Immature natural killer cell (primary cell): ENCODE data around the gene EMILIN2. TPM values are rescaled to one million over a fixed set of nuclear protein-coding genes. Genes with fewer than 3 reads are reported as not detected.

Experiments used
- DNase-seq, 3 donors: peaks; one replicate each; pipeline ENCODE4 v3.0.0; 2022; ENCODE audit warnings: mixed read lengths in 1 of 3
- H3K27ac Mint-ChIP-seq, 6 donors: one replicate each; pipeline ENCODE4 v1.8.0; 2020; ENCODE audit warnings: mixed read lengths in 6 of 6, mild to moderate bottlenecking in 5 of 6, inconsistent platforms in 4 of 6, moderate library complexity in 3 of 6
- H3K27me3 Mint-ChIP-seq, 3 donors: one replicate each; pipeline ENCODE4 v1.8.0; 2020 to 2021; ENCODE audit warnings: low read depth in 3 of 3, mild to moderate bottlenecking in 3 of 3, mixed read lengths in 3 of 3, moderate library complexity in 3 of 3, inconsistent platforms in 1 of 3
- H3K36me3 Mint-ChIP-seq, 3 donors: one replicate each; pipeline ENCODE4 v1.8.0; 2020; ENCODE audit warnings: mixed read lengths in 3 of 3, inconsistent platforms in 2 of 3, mild to moderate bottlenecking in 2 of 3
- H3K4me1 Mint-ChIP-seq, 2 donors: one replicate each; pipeline ENCODE4 v1.8.0; 2020; ENCODE audit warnings: inconsistent platforms in 2 of 2, mild to moderate bottlenecking in 2 of 2, mixed read lengths in 2 of 2, moderate library complexity in 1 of 2
- H3K4me3 Mint-ChIP-seq, 5 donors: one replicate each; pipeline ENCODE4 v1.8.0; 2020; ENCODE audit warnings: mild to moderate bottlenecking in 5 of 5, mixed read lengths in 5 of 5, inconsistent platforms in 3 of 5, moderate library complexity in 3 of 5
- H3K9me3 Mint-ChIP-seq, 6 donors: one replicate each; pipeline ENCODE4 v1.8.0; 2020; ENCODE audit warnings: mild to moderate bottlenecking in 6 of 6, mixed read lengths in 6 of 6, inconsistent platforms in 4 of 6, moderate library complexity in 3 of 6
- polyA plus RNA-seq, 3 donors: library from polyadenylated mRNA; unstranded; fragments of 300-500 nt; fragmentation: Illumina TruSeq; gene quantifications; one replicate each; pipeline ENCODE4 v1.2.3, GENCODE V29; 2021

Gene EMILIN2
- polyA plus RNA-seq, 3 donors from 2014 or later, result 3.4 to 9.3 (median 4.4) TPM

DNA sequence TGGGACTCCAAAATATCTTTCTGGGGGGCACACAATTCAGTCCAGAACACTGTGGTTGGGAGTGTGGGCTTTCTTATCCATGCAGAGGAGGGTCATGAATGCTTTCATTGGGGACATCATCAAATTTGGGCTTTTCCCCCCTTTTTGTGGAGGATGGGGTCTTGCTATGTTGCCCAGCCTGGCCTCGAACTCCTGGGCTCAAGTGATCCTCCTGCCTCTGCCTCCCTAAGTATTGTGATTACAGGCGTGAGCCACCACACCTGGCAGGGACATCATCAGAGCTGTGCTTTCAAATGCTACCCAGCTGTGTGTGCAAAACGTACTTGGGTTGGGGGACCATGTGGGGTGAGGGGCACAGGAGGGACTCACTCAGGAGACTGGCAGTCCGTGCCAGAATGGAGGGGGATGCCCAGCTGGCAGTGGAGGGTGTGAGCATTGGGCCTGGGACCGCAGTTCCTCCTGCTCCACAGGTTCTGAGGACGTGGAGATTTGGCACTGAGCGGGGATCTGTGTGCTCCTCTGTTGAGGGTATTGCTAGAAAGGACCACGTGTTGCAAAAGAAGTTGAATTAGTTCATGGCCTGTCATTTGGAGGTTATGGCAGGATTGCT, 24.4 kb downstream of the EMILIN2 start:
- no peaks in the 10 kb centered on the region for H3K4me1 Mint-ChIP-seq
- H3K36me3 Mint-ChIP-seq, result peaks cover 0 to 5% (median 0%) of the 10 kb centered on the region in 3 donors
- DNase-seq, result no peak
- peaks cover 0 to under 1% (median 0%) of the 10 kb centered on the region in 6 donors for H3K9me3 Mint-ChIP-seq
- peaks cover 0 to 3% (median 3%) of the 10 kb centered on the region in 3 donors for H3K27me3 Mint-ChIP-seq
- peak overlapping the region in 1 of 6 donors; percentile 53 for H3K27ac Mint-ChIP-seq
- no peak overlapping the region for H3K4me3 Mint-ChIP-seq

GRCh38 chr18:2872095-2872494, 25.3 kb downstream of the EMILIN2 start:
- Mint-ChIP-seq H3K27ac (no peak overlapping the region), H3K4me1 (no peaks in the 10 kb centered on the region), H3K4me3 (no peak overlapping the region), H3K27me3 (peaks cover 0 to 3% (median 3%) of the 10 kb centered on the region in 3 donors), H3K36me3 (no peaks in the 10 kb centered on the region), H3K9me3 (no peaks in the 10 kb centered on the region)
- no peak for DNase-seq

DNA sequence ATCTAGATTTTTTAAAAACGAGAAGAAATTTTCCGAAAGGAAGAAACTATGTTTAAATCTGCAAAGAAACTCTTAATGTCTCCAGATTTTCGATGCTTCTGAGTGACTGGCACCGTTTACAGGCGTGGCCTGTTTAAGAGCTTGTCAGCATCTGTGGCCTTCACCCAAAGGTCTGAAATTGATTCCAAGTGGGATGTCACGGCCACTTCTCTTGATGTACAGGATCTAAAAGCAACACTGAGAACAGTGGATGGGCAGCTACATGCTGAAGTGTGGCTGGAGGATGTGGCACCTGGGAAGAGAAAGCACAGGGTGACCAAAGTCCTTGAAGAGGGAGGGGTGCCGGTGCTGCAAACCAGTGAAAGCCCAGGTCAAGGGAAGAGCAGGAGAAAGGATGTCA, 28.0 kb downstream of the EMILIN2 start:
- Mint-ChIP-seq H3K27ac (no peak overlapping the region), H3K9me3 (no peaks in the 10 kb centered on the region), H3K36me3 (no peaks in the 10 kb centered on the region), H3K27me3 (peaks cover 0 to 4% (median 3%) of the 10 kb centered on the region in 3 donors), H3K4me3 (no peak overlapping the region), H3K4me1 (peaks cover 0 to 2% of the 10 kb centered on the region in 2 donors)
- DNase-seq, result no peak

GRCh38 chr18:2878656-2879330, 32.0 kb downstream of the EMILIN2 start:
- H3K9me3 Mint-ChIP-seq, result no peaks in the 10 kb centered on the region
- no peak for DNase-seq
- H3K4me1 Mint-ChIP-seq, result peaks cover 28 to 34% of the 10 kb centered on the region in 2 donors
- no peak overlapping the region for H3K4me3 Mint-ChIP-seq
- peak overlapping the region in 2 of 6 donors; percentile 12 to 76 for H3K27ac Mint-ChIP-seq
- peaks cover 0 to 4% (median 2%) of the 10 kb centered on the region in 3 donors for H3K27me3 Mint-ChIP-seq
- peaks cover 0 to 4% (median 0%) of the 10 kb centered on the region in 3 donors for H3K36me3 Mint-ChIP-seq

GRCh38 chr18:2879889-2880288, 33.1 kb downstream of the EMILIN2 start:
- peaks cover 0 to 4% (median 2%) of the 10 kb centered on the region in 3 donors for H3K27me3 Mint-ChIP-seq
- peaks cover 0 to 4% (median 0%) of the 10 kb centered on the region in 3 donors for H3K36me3 Mint-ChIP-seq
- peaks cover 39 to 41% of the 10 kb centered on the region in 2 donors for H3K4me1 Mint-ChIP-seq
- H3K4me3 Mint-ChIP-seq, result no peak overlapping the region
- DNase-seq, result no peak
- H3K9me3 Mint-ChIP-seq, result no peaks in the 10 kb centered on the region
- H3K27ac Mint-ChIP-seq, result peak overlapping the region in 2 of 6 donors; percentile 7 to 23

DNA sequence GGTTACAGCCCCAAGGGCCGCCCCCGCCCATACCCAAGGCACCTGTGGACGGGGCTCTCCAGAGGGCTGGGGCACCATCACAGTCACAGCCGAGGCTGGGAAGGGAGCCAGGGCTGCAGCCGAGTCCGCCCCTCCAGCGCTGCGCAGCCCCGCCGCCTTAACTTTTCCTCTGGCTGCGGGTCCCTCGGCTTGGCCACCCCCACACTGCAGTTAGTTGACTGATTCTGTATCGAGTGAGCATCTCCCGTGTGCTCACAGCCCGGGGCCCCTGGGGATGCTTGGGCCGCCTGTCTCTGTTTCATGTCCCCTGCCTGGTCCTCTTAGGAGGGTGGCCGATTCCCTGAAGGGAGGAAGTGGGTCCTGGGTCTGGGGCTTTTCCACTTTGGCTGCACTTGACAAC, 33.7 kb downstream of the EMILIN2 start:
- H3K27ac Mint-ChIP-seq, result no peak overlapping the region

DNA sequence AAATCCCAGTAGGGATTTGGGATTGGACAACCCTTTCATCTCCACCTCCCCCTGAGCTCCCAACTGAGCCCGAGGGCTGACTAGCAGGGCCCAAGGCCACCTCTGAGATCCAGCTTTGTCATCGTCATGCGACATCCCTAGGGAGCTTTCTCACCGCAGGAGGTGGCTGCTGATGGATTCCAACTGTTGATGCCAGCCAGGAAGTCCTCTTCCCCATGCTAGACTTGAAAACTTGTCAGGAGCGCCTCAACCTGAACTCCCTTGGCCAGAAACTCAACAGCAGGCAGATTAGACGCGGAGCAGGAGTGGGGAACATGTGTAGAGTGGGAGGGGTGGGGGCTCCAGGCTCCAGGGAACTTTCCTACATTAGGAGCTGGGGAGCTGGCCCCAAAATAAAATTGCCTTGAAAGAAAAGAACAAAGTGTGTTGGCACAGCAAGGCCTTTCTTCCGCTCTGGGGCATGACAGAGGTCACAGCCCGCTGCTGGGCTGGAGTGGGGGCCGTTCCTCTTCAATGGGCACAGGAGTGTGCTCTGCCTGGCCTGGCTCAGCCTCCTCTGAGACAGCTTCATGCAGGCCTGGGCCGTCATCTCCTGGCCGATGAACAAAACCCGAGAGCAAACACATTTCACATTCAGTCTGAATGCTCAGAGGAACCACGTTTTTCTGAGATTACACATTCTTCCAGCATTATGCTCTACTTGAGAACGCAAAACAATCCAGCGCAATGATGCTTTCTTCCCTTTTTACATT, 34.5 kb downstream of the EMILIN2 start:
- Mint-ChIP-seq H3K4me1 (peaks cover 41 to 43% of the 10 kb centered on the region in 2 donors), H3K9me3 (no peaks in the 10 kb centered on the region), H3K4me3 (peak overlapping the region in 1 of 5 donors; percentile 17), H3K27me3 (peaks cover under 1 to 4% (median 2%) of the 10 kb centered on the region in 3 donors), H3K36me3 (peaks cover 0 to 4% (median under 1%) of the 10 kb centered on the region in 3 donors), H3K27ac (peak overlapping the region in 5 of 6 donors; percentile 37 to 69 (median 43))
- DNase-seq, result no peak

More for the DNA sequence above, 33.7 kb downstream of the EMILIN2 start:
- Mint-ChIP-seq H3K4me1 (peaks cover 41 to 43% of the 10 kb centered on the region in 2 donors), H3K4me3 (no peak overlapping the region), H3K27me3 (peaks cover 0 to 4% (median 2%) of the 10 kb centered on the region in 3 donors), H3K9me3 (no peaks in the 10 kb centered on the region), H3K36me3 (peaks cover 0 to 4% (median 0%) of the 10 kb centered on the region in 3 donors)
- no peak for DNase-seq

DNA sequence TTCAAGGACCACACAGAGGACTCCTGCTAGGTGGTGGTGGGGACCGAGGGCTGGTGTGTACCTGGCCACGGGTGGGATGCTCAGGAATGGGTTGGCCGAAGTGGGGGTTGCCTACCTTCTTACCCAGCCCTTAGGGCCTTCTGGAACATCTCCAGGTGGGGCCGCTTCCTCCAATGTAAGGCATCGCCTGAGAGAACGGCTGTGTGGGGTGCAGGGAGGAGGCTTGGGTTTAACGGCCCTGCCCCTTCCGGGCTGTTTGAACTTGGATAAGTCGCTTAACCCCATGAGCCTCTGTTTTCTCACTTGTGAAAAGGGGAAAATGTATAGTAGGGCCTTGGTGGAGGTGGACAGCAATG, 35.0 kb downstream of the EMILIN2 start:
- Mint-ChIP-seq H3K4me1 (peaks cover 41 to 43% of the 10 kb centered on the region in 2 donors), H3K36me3 (peaks cover 0 to 8% (median 6%) of the 10 kb centered on the region in 3 donors), H3K27ac (peak overlapping the region; percentile 37 to 91 (median 51)), H3K4me3 (no peak overlapping the region), H3K9me3 (peaks cover 0 to 4% (median 0%) of the 10 kb centered on the region in 6 donors), H3K27me3 (peaks cover 2 to 5% (median 3%) of the 10 kb centered on the region in 3 donors)
- no peak for DNase-seq

GRCh38 chr18:2882201-2882600, 35.4 kb downstream of the EMILIN2 start:
- Mint-ChIP-seq H3K27me3 (peaks cover 2 to 5% (median 3%) of the 10 kb centered on the region in 3 donors), H3K4me1 (peaks cover 41 to 43% of the 10 kb centered on the region in 2 donors), H3K27ac (peak overlapping the region in 3 of 6 donors; percentile 16 to 91 (median 81)), H3K36me3 (peaks cover 0 to 9% (median 8%) of the 10 kb centered on the region in 3 donors), H3K9me3 (peaks cover 0 to 6% (median 0%) of the 10 kb centered on the region in 6 donors), H3K4me3 (no peak overlapping the region)
- no peak for DNase-seq

- H3K27me3 Mint-ChIP-seq, result peaks cover 2 to 3% (median 2%) of the 10 kb centered on the region in 3 donors
- peak overlapping the region; percentile 64 to 83 (median 80) for H3K4me3 Mint-ChIP-seq
- DNase-seq, result peak; percentile 42 to 56 (median 55)
- H3K27ac Mint-ChIP-seq, result peak overlapping the region; percentile 69 to 96 (median 90)
- peaks cover 0 to 7% (median 0%) of the 10 kb centered on the region in 6 donors for H3K9me3 Mint-ChIP-seq
- H3K36me3 Mint-ChIP-seq, result peaks cover 4 to 13% (median 12%) of the 10 kb centered on the region in 3 donors
- H3K4me1 Mint-ChIP-seq, result peaks cover 42 to 43% of the 10 kb centered on the region in 2 donors
Measured at GRCh38 chr18:2883076-2883735, 36.4 kb downstream of the EMILIN2 start.

- DNase-seq, result no peak
- Mint-ChIP-seq H3K27ac (peak overlapping the region in 4 of 6 donors; percentile 10 to 77 (median 52)), H3K9me3 (peaks cover 0 to 7% (median 0%) of the 10 kb centered on the region in 6 donors), H3K4me3 (no peak overlapping the region), H3K4me1 (peaks cover 44 to 49% of the 10 kb centered on the region in 2 donors), H3K27me3 (peaks cover 2 to 3% (median 2%) of the 10 kb centered on the region in 3 donors), H3K36me3 (peaks cover 4 to 13% (median 12%) of the 10 kb centered on the region in 3 donors)
Measured at GRCh38 chr18:2884706-2885285, 38.0 kb downstream of the EMILIN2 start.

DNA sequence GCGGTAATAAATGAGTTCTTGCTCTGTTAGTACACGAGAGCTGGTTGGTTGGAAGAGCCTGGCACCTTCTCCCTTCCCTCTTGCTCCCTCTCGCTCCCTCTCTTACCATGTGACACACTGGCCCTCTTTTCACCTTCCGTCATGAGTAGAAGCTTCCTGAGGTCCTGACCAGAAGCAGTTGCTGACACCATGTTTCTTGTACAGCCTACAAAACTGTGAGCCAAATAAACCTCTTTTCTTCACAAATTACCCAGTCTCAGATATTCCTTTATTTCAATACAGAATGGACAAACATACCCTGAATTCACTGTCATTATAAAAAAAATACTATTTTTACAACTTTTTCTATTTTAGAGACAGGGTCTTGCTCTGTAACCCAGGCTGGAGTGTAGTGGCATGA, 40.7 kb downstream of the EMILIN2 start:
- H3K4me1 Mint-ChIP-seq, result peaks cover 35 to 37% of the 10 kb centered on the region in 2 donors
- H3K36me3 Mint-ChIP-seq, result peaks cover 4 to 13% (median 12%) of the 10 kb centered on the region in 3 donors
- H3K9me3 Mint-ChIP-seq, result peaks cover 0 to 7% (median 0%) of the 10 kb centered on the region in 6 donors
- peaks cover 0 to 3% (median 3%) of the 10 kb centered on the region in 3 donors for H3K27me3 Mint-ChIP-seq
- H3K4me3 Mint-ChIP-seq, result no peak overlapping the region
- no peak overlapping the region for H3K27ac Mint-ChIP-seq
- no peak for DNase-seq
